Fibroblast of skin of left quadriceps (primary cell): ENCODE measurements around the gene NRBF2.
A peak's percentile ranks its signal among the peaks of the same experiment; 100 is the strongest.
"Not testable (repeated sequence)": the region's sequence is repeated elsewhere in the genome, so short reads cannot be mapped to it uniquely, and the experiment has no call there.

ENCODE experiments used
- DNase-seq, 2 experiments: peaks; one replicate each; pipeline ENCODE4 v3.0.0-alpha.2; 2013; ENCODE audit warnings: low read depth in 2 of 2

NRBF2 gene

DNA sequence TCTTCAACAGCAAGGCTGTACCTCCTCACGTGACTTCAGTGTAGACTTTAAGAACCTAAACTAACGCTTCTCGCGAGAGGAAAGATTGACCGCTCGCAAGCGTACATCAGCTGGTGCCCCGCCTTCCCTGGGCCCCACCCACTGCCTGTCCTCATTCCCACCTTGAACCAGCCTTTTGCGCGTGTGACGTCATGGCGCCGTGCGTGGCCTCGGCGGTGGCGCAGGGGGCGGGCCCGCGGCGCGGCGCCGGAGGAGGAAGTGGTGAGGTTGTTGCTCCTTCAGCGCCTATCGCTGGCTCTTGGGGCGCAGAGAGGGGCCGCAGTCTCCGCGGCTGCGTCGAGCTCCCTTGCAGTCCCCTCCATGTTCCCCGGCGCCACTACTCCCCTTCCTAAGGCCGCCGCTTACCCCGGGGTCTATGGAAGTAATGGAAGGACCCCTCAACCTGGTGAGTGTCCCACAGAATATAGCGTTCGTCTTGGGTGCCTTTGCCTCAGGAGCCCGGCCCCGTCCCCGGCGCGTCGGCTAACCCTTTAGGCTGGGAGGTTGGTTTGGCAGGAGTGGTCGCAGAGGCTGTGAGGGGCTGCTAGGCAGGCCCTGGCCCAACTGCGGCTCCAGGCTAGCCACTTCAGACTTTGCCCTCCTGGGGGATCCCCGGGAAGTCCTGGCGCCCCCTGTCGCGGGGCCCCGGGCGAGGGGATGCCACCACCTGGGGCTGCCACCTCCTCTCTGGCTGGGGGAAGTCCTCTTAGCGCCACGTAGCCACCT is at the start of gene NRBF2:
TSS of gene NRBF2 (plus strand) at position 273 of the 765 bp plus-strand sequence. CDS start at position 416, 143 bp downstream.
- DNase-seq = peak; percentile 97

DNA sequence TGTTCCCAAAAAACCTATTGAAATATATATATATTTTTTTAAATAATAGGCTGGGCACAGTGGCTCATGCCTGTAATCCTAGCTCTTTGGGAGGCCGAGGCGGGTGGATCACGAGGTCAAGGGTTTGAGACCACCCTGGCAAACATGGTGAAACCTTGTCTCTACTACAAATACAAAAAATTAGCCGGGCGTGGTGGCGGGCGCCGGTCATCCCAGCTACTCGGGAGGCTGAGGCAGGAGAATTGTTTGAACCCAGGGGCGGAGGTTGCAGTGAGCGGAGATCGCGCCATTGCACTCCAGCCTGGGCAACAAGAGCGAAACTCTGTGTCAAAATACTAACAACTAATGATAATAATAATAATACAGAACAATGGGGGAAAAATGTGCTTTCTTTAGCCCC is 49.7 kb upstream of the NRBF2 start:
- not testable (repeated sequence) for DNase-seq

DNA sequence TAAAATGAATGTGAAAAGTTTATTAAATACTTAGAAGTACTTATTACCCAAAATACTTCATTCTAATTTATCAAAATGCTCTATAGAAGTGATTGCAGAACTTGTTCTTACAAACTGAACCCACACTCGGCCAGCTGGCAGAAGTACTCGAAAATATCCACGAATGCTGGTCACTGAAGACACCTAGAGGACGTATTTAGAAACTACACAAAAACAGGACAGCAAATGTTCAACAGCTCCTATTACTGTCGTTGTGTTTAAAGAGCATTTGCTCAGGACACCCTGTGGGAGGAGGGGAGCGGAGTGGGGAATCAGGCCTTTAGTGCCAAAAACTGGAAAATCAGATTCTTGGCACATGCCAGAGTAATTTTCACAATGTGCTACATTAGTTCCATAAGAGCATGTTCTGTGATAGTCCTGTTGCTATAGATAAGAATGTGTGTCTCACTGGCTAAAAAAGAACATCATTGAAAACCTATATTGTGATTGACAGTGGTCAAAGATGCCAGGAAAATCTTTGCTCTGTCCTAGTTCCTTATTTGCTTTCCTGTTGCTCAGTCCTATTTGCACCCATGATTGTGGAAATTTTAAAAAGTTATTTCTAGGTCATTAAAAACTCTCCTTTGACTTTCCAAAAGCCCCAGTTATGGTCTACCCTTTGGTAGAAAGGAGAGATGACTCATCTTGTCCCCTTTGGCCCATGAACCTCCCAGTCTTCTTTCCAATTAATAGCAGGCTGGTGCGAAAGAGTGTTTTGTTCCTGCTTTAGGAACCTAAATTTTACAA is 49.0 kb upstream of the NRBF2 start:
- peak; percentile 63 to 66 for DNase-seq

DNA sequence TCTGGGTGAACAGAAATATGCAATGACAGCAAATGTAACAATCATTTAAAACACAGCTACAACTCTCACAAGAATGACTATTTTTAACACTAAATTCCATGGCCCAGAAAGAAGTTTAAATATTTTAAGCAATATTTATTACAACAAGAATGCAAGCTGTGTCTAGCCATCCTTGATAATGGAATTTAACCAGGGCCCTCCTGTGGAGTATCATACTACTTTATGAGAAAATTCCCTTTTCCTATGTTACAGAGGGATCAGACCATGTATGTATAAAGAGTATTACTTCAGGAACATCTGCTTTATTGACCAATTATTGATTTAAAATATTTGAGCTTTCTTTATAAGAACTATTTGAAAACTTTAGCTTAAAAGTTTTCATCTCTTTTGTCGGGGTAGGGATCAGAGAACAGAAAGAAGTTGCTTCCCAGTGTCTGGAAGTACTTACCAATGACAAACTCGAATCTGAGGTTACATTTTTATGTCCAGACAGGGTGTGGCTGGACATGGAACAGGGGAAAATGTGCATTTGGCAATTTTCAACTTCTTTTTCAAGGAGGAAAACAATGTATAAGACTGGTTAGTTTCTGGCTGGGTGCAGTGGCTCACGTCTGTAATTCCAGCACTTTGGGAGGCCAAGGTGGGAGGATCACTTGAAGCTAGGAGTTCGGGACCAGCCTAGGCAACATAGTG is 48.3 kb upstream of the NRBF2 start:
- DNase-seq = no peak

DNA sequence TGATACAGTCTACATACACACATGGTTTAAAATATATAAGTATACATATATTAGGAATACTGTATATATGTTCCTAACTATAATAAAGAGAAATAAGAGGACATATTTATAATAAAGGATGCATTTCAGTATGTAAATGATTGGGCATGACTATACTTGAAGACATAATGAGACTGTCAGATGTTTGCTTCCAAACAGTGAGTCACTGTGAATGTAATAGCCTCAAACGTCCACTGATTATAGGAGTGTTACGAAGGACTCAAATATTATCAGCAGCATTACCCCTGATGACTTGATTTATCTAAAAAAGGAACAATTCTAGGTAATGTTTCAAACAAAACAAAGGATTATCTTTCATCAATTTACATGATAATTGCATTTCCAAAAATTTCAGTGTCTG is 39.9 kb upstream of the NRBF2 start:
- no peak for DNase-seq

DNA sequence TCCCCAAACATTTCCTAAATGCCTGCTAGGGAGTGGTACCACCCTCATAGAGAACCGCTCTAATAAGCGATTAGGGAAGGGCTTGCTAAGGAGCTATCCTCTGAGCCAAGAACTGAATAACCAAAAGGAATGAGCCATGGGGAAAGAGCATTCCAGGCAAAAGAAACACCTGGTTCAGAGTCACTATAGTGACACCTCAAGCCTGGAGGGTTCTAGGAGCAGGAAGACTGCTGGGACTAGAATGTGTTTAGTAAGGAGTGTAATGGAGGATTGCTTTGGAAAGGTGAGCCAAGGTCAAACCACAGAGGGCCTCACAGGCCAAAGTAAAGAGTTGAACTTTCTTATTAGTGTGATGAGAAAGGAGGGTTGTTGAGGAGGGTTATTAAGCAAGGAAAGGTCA is 38.7 kb upstream of the NRBF2 start:
- no peak for DNase-seq

DNA sequence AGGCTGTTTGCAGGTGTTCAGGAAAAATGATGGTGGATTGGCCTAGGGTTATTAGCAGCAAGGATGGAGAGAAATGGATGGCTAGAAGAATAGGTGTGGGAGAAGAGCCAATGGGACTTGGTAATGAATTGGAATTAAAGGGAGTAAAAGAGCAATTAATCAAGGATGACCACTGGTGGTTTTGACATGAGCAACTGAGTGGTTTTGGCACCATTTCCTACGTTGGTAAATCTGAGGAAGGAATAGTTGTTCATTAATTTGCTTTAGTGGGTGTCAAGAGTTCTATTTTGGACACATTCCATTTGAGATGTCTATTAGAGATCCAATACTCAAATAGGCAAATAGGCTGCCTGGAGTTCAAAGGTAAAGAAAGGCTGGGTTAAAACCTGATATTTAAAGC is 38.2 kb upstream of the NRBF2 start:
- DNase-seq = no peak

DNA sequence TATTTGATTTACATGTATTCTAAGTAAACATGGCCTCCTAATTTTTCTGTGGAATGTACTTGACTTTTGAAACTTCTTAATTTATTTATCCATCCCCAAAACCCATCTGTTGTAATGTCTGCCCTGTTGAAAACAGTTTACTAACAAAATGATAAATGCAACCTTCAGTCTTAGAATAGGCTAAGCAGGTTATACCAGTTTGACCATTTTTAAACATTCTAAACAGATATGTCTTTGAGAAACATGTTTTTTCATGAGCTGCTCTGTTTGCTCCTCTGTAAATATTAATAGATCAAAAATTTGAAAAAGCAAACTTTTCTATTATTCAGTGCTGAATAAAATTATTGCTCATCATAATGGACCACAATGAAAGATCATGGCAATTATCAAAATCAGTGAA is 33.4 kb upstream of the NRBF2 start:
- no peak for DNase-seq

DNA sequence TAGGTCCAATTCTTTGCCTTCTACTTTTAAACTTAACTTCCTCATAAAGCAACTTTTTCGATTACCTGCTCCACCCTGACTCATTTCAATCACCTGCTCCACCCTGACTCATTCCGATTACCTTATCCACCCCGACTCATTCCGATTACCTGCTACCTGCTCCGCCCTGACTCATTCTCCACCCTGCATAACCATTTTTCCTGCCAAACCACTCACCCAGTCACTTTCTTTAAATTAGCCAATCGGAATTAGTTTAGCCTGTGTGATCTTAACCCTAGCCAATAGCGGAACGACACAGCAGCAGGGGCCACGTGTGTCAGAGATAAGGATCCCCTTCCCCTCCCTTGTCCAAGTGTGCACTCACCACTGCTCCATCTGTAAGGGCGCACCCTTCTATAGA is 32.0 kb upstream of the NRBF2 start:
- not testable (repeated sequence) for DNase-seq

DNA sequence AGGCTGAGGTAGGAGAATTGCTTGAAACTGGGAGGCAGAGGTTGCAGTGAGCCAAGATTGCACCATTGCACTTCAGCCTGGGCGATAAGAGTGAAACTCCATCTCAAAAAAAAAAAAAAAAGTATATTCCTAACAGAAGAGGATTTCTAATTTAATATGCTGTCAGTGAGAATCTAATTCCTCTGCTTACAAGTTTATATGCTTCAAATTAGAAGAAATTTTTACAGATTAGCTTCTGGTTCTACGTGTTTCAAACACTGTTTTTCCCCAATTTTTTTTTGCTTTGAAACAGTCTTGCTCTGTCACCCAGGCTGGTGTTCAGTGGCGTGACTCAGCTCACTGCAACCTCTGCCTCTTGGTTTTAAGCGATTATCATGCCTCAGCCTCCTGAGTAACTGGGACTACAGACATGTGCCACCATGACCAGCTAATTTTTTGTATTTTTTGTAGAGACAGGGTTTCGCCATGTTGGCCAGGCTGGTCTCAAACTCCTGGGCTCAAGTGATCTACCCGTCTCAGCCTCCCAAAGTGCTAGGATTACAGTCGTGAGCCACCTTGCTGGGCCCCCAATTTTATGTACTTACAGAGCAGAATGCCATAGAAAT is 30.7 kb upstream of the NRBF2 start:
- not testable (repeated sequence) for DNase-seq

DNA sequence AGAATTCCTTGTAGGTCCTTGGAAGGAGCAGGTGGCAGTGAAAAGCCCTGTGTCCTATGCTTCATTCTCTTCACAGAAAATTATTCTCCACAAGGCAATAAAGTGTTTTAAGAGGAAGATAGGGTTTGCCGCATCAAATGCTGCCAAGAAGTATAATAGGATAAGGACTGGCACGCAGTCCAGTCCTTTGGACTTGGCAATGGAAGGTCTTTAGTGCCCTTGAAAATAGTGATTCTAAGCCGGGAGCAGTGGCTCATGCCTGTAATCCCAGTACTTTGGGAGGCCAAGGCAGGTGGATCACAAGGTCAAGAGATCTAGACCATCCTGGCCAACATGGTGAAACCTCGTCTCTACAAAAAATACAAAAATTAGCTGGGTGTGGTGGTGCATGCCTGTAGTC is 29.9 kb upstream of the NRBF2 start:
- DNase-seq = not testable (repeated sequence)

DNA sequence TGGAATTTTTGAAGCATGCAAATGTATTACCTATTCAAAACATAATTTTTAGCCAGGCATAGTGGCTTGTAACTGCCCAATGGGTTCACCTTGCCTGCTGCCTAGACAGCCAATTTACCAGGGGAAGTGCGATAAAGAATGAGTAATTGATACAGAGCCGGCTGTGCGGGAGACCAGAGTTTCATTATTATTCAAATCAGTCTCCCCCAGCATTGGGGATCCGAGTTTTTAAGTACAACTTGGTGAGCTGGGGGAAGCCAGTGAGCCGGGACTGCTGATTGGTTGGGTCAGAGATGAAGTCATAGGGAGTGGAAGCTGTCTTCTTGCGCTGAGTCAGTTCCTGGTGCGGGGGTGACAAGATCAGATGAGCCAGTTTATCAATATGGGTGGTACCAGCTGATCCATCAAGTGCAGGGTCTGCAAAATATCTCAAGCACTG is 29.1 kb upstream of the NRBF2 start:
- no peak for DNase-seq

DNA sequence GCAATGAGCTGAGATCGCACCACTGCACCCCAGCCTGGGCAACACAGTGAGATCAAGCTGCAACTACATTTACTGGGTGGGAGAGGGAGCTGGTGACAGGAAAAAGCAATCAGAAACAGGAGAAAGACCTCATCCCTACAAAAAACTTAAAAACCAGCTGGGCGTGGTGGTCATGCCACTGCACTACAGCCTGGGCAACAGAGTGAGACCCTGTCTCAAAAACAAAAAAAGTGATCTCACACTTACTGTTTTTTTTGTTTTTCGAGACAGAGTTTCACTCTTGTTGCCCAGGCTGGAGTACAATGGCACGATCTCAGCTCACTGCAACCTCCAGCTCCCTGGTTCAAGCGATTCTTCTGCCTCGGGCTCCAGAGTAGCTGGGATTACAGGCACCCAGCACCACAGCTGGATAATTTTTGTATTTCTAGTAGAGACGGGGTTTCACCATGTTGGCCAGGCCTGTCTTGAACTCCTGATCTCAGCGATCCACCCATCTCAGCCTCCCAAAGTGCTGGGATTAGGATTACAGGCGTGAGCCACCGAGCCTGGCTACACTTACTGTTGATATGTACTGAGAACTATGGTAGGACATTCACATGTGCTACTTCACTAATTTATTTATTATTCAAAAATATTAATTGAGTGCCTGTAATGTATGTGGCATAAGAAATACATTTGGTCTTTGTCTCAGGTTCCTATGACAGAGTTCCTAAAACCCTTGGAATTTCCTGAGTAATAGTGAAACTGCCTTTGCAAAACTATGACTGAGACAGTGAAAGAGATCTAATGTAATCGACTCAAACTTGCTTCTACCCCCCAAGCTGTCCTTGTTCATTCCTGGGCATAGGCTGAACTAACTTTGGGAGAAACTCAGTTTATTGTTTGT is 27.7 kb upstream of the NRBF2 start:
- DNase-seq = peak in 1 of 2 experiments; percentile 48

DNA sequence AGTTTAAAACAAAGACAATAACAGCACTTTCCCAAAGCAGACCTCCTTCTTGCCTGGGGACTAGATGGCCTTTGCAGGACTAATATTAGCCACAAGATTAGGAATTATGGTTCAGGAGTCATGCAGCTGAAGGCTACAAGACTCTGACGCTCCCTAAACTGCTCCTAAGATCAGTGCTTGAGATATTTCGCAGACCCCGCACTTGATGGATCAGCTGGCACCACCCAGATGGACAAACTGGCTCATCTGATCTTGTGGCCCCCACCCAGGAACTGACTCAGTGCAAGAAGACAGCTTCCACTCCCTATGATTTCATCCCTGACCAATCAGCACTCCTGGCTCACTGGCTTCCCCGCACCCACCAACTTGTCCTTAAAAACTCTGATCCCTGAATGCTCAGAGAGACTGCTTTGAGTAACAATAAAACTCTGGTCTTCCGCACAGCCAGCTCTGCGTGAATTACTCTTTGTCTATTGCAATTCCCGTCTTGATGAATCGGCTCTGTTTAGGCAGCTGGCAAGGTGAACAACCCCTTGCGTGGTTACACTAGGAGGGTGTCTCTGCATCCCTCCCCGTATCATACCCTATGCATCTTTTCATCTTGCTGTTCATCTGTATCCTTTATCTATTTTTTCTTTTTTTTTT is 26.9 kb upstream of the NRBF2 start:
- peak in 1 of 2 experiments; percentile 33 for DNase-seq

DNA sequence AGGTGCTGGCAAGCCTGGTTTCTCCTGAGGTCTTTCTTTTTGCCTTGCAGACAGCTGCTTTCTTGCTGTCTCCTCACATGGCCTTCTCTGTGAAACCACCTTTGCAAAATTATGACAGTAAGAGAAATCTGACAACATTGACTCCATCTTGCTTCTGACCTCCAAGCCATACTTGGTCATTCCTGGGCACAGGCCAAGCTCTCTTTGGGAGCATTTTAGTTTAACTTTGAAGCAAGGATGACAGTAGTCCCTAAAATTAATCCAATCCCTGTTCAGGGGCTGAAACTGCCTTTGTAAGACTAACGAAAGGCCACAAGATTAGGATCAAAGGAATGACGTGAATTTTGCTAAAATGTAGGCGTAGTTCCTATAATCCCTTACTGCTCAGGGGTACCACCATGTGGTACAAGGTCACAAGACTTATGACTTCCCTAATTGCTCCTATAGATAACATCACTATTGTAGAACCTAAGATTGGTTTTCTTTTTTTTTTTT is 25.1 kb upstream of the NRBF2 start:
- no peak for DNase-seq

DNA sequence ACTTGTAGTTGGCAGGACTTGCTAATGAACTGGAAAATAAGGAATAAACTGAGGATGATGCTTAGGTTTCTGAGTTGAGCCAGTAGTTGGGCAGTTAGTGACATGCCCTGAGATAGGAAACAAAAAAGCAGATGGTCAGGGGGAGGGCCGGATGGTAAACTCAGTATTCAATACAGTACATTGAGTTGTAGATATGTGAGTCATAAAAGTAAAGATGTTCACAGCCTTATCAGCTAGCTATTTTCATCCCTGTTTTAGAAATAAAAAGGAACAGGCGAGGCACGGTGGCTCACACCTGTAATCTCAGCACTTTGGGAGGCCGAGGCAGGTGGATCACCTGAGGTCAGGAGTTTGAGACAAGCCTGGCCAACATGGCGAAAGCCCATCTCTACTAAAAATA is 22.2 kb upstream of the NRBF2 start:
- DNase-seq = no peak

DNA sequence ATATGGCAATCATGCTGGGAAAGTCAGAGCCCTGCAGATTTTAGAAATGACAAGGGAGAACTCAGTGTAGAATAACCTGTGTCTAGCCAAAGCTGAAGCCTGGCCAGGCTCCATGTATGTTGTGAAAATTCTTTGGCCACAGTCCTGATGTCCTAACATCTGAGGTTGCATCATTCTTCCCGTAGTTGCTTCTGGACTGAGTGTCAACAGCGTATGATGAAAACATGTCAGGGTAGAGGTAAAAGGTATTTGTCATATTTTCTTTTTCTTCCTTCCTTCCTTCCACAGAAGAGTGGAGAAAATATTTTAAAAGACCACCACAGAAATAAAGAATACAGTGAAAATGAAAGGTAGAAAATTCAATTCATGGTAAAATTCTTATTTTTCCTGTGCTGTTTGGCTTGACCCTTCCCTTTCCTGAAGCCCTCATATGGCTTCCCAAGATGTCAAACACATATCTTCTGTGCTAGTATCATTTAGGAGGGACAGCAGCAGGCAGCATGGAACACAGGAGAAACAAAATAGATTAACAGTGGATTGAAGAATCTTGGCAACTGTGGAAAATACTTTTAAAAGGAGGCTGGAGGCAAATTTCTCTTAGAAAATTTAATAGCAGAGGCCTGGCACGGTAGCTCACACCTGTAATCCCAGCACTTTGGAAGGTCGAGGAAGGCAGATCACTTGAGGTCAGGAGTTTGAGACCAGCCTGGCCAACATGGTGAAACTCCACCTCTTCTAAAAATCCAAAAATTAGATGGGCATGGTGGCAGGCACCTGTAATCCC is 18.9 kb upstream of the NRBF2 start:
- DNase-seq = peak; percentile 88 to 89

DNA sequence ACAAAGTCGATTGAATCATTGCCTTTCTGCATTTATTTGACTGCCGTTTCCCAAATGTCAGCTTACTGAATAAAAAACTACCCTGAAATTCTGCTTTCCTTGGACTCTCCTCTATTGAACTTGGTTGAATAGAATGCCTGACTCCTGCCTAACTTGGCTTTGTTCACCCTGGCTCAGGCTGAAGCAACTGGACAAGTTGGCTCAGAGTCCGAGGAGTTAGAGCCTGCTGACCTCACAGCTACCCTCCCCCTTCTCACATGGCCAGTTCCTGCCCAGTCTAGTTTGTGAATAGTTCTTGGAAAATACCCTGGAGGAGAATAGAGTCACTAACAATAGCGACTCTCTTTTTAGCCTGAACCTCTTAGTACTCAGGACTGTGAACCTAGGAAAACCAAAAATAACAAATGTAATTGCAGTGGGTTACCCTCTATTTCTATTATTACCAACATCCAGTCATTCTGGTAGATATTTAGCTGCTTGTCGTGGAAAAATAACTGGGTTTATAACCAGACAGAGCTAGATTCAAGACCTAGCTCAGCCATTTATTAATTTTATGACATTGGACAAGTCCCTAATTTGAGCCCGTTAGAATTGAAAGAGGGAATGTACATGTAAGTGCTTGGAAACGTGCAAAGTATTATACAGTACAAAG is 17.3 kb upstream of the NRBF2 start:
- DNase-seq = peak in 1 of 2 experiments; percentile 36
